DOHH2 (cell line): ENCODE results near the gene MRPL40.

Experiments used
- H3F3A ChIP-seq: fragments of 200-600 bp; sonication (generic), shearing (Covaris generic); 2 replicates; pipeline ENCODE4 v1.6.0; 2016; ENCODE audit warnings: antibody characterized with exemption, mild to moderate bottlenecking; ENCODE audit not compliant: control insufficient read depth, insufficient read depth
- H3K27ac ChIP-seq: fragments of 200-600 bp; sonication (generic); 2 replicates; pipeline ENCODE4 v1.5.1; 2014; ENCODE audit warnings: low read depth, mild to moderate bottlenecking, low read length, moderate library complexity
- H3K27me3 ChIP-seq: fragments of 200-600 bp; sonication (generic); 2 replicates; pipeline ENCODE4 v1.6.1; 2014; ENCODE audit warnings: mild to moderate bottlenecking, low read length, mixed read lengths; ENCODE audit not compliant: control insufficient read depth
- H3K36me3 ChIP-seq: fragments of 200-600 bp; sonication (generic); 2 replicates; pipeline ENCODE4 v1.6.1; 2014; ENCODE audit warnings: mild to moderate bottlenecking, low read length, moderate library complexity, mixed read lengths; ENCODE audit not compliant: control insufficient read depth
- H3K4me1 ChIP-seq: fragments of 200-600 bp; sonication (generic); 2 replicates; pipeline ENCODE4 v1.6.1; 2014; ENCODE audit warnings: mild to moderate bottlenecking, low read length, mixed read lengths; ENCODE audit not compliant: control insufficient read depth
- H3K4me2 ChIP-seq: fragments of 200-600 bp; sonication (generic); 2 replicates; pipeline ENCODE4 v1.6.0; 2014; ENCODE audit warnings: mild to moderate bottlenecking, low read length, moderate library complexity
- H3K4me3 ChIP-seq: fragments of 200-600 bp; sonication (generic); 2 replicates; pipeline ENCODE4 v1.5.1; 2014; ENCODE audit warnings: mild to moderate bottlenecking, low read length, mixed read lengths
- H3K79me2 ChIP-seq: fragments of 200-600 bp; sonication (generic); 2 replicates; pipeline ENCODE4 v1.6.1; 2014; ENCODE audit warnings: mild to moderate bottlenecking, low read length, mixed read lengths; ENCODE audit not compliant: control insufficient read depth
- H3K9me2 ChIP-seq: fragments of 200-600 bp; sonication (generic); replicated peaks from 2 replicates; pipeline ENCODE4 v1.6.1; 2014; ENCODE audit warnings: mild to moderate bottlenecking, low read length, mixed read lengths; ENCODE audit not compliant: control insufficient read depth
- H3K9me3 ChIP-seq: fragments of 200-600 bp; sonication (generic); 2 replicates; pipeline ENCODE4 v1.6.1; 2014; ENCODE audit warnings: antibody characterized with exemption, low read length, mixed read lengths; ENCODE audit not compliant: control insufficient read depth, insufficient read depth
- H4K20me1 ChIP-seq: fragments of 200-600 bp; sonication (generic); 2 replicates; pipeline ENCODE4 v1.6.0; 2014; ENCODE audit warnings: low read depth, mild to moderate bottlenecking, antibody characterized with exemption, low read length, moderate library complexity; ENCODE audit not compliant: control insufficient read depth, insufficient read depth
- CTCF ChIP-seq: fragments of 200-600 bp; sonication (generic); IDR thresholded peaks from one replicate; pipeline ENCODE4 v1.5.1; 2014; ENCODE audit warnings: antibody characterized with exemption, mild to moderate bottlenecking, low read depth, low read length; ENCODE audit not compliant: poor library complexity, severe bottlenecking
- EZH2phosphoT487 ChIP-seq: fragments of 200-600 bp; sonication (generic); IDR thresholded peaks from 2 replicates; pipeline ENCODE4 v1.6.1; 2017; ENCODE audit warnings: borderline replicate concordance, mild to moderate bottlenecking, antibody characterized with exemption, low read length, moderate library complexity, mixed read lengths

Gene MRPL40

GRCh38 chr22:19412923-19413322 is 19.4 kb upstream of the MRPL40 start:
- Histone ChIP-seq H3K9me3 (no peaks in the 10 kb centered on the region), H3K27me3 (no peaks in the 10 kb centered on the region), H3K4me3 (no peak overlapping the region), H3K4me1 (no peaks in the 10 kb centered on the region), H3K9me2 (no peaks in the 10 kb centered on the region), H3K36me3 (peaks cover 55% of the 10 kb centered on the region), H3K27ac (no peak overlapping the region), H3K79me2 (peaks cover 77% of the 10 kb centered on the region), H3F3A (no peaks in the 10 kb centered on the region), H3K4me2 (no peak overlapping the region), H4K20me1 (peaks cover 8% of the 10 kb centered on the region; the same call in 1 of the 2 replicates)
- TF ChIP-seq CTCF: no peak
- TF ChIP-seq EZH2phosphoT487: no peak

- no peaks in the 10 kb centered on the region for H3K27me3 ChIP-seq
- peaks cover 13% of the 10 kb centered on the region; the same call in 1 of the 2 replicates for H4K20me1 ChIP-seq
- H3F3A ChIP-seq: no peaks in the 10 kb centered on the region
- H3K27ac ChIP-seq: no peak overlapping the region
- peaks cover 15% of the 10 kb centered on the region for H3K36me3 ChIP-seq
- no peak overlapping the region for H3K4me2 ChIP-seq
- peaks cover 17% of the 10 kb centered on the region for H3K4me1 ChIP-seq
- TF ChIP-seq CTCF (no peak), EZH2phosphoT487 (no peak)
- H3K9me3 ChIP-seq: no peaks in the 10 kb centered on the region
- H3K79me2 ChIP-seq: peaks cover 99% of the 10 kb centered on the region
- H3K4me3 ChIP-seq: no peak overlapping the region
- no peaks in the 10 kb centered on the region for H3K9me2 ChIP-seq
These were observed 13.3 kb upstream of the MRPL40 start for GRCh38 chr22:19419086-19419463.

- H3K4me1 ChIP-seq: peaks cover 20% of the 10 kb centered on the region
- H3K79me2 ChIP-seq: peaks cover 99% of the 10 kb centered on the region
- TF ChIP-seq CTCF: no peak
- no peak for TF ChIP-seq EZH2phosphoT487
- no peaks in the 10 kb centered on the region for H3F3A ChIP-seq
- peaks cover 16% of the 10 kb centered on the region; the same call in 1 of the 2 replicates for H4K20me1 ChIP-seq
- no peak overlapping the region for H3K4me2 ChIP-seq
- no peaks in the 10 kb centered on the region for H3K9me3 ChIP-seq
- H3K27me3 ChIP-seq: no peaks in the 10 kb centered on the region
- no peak overlapping the region for H3K27ac ChIP-seq
- peaks cover 19% of the 10 kb centered on the region for H3K36me3 ChIP-seq
- no peaks in the 10 kb centered on the region for H3K9me2 ChIP-seq
- no peak overlapping the region for H3K4me3 ChIP-seq
These were observed 12.7 kb upstream of the MRPL40 start for GRCh38 chr22:19419464-19420178.
